ENCODE data around the gene BMERB1.
"Not testable (repeated sequence)": the region's sequence is repeated elsewhere in the genome, so short reads cannot be mapped to it uniquely, and the experiment has no call there.

Gene BMERB1

GRCh38 chr16:15422222-15422621 lies 12.2 kb upstream of the BMERB1 start:
- no peak overlapping the region for H3K4me3 ChIP-seq (ENCODE audit: low read length)
- no peak for TF ChIP-seq CTCF (IDR thresholded peaks at IDR 0.05; ENCODE audit: insufficient read depth, low read depth, low read length, missing control alignments)
- no peak for DNase-seq (ENCODE audit: low read depth)

GRCh38 chr16:15425861-15426260 lies 8.5 kb upstream of the BMERB1 start:
- no peak for TF ChIP-seq CTCF (IDR thresholded peaks at IDR 0.05; ENCODE audit: insufficient read depth, low read depth, low read length, missing control alignments)
- DNase-seq (ENCODE audit: low read depth): no peak
- no peak overlapping the region for H3K4me3 ChIP-seq (ENCODE audit: low read length)

- no peak overlapping the region for H3K4me3 ChIP-seq (ENCODE audit: low read length)
- DNase-seq (ENCODE audit: low read depth): no peak
- no peak for TF ChIP-seq CTCF (IDR thresholded peaks at IDR 0.05; ENCODE audit: insufficient read depth, low read depth, low read length, missing control alignments)
Measured at GRCh38 chr16:15426796-15427195, 7.6 kb upstream of the BMERB1 start.

- DNase-seq (ENCODE audit: low read depth): peak; percentile 45
- TF ChIP-seq CTCF (IDR thresholded peaks at IDR 0.05; ENCODE audit: insufficient read depth, low read depth, low read length, missing control alignments): peak; percentile 62
- no peak overlapping the region for H3K4me3 ChIP-seq (ENCODE audit: low read length)
Measured at GRCh38 chr16:15427648-15428239, 6.6 kb upstream of the BMERB1 start.

GRCh38 chr16:15430884-15431283 lies 3.5 kb upstream of the BMERB1 start:
- not testable (repeated sequence) for DNase-seq (ENCODE audit: low read depth); H3K4me3 ChIP-seq (ENCODE audit: low read length)

- DNase-seq (ENCODE audit: low read depth): no peak
- TF ChIP-seq CTCF (IDR thresholded peaks at IDR 0.05; ENCODE audit: insufficient read depth, low read depth, low read length, missing control alignments): no peak
- no peak overlapping the region for H3K4me3 ChIP-seq (ENCODE audit: low read length)
Measured at GRCh38 chr16:15434079-15434424, 336 bp upstream of the BMERB1 start.

- peak overlapping the region; percentile 57 for H3K4me3 ChIP-seq (ENCODE audit: low read length)
- DNase-seq (ENCODE audit: low read depth): peak; percentile 24
- peak; percentile 30 for TF ChIP-seq CTCF (IDR thresholded peaks at IDR 0.05; ENCODE audit: insufficient read depth, low read depth, low read length, missing control alignments)
Measured at GRCh38 chr16:15435216-15435864, 952 bp downstream of the BMERB1 start.
